A673 (cell line): Measurements from ENCODE around the gene TMEM178B. TPM values are rescaled to one million over a fixed set of nuclear protein-coding genes. Genes with fewer than 3 reads are reported as not detected.

Experiments used
- BruUV-seq: library from RNA; stranded (reverse); fragments of 400-500 nt; replicated peaks from 2 replicates; lab custom pipeline; 2021; lab: Mats Ljungman, UMichigan
- CTCF ChIA-PET: fragments of 300-600 bp; sonication (Branson Sonifier 250); formaldehyde crosslinking; loops from one replicate; lab custom pipeline; 2022; ENCODE audit warnings: antibody characterized with exemption; lab: Charles Lee
- POLR2A ChIA-PET: fragments of 300-600 bp; sonication (Branson Sonifier 250); formaldehyde crosslinking; loops from one replicate; lab custom pipeline; 2022; ENCODE audit warnings: antibody characterized with exemption; ENCODE audit not compliant: low non-redundant PET; lab: Charles Lee
- DNase-seq: peaks from one replicate; pipeline ENCODE4 v3.0.0-alpha.2; 2015; ENCODE audit warnings: low spot score
- H3K27ac ChIP-seq: fragments of 200-600 bp; sonication (generic); 2 replicates; pipeline ENCODE4 v1.5.1; 2016; ENCODE audit warnings: mixed run types, low read depth, mild to moderate bottlenecking, mixed read lengths, antibody characterized with exemption, low read length; ENCODE audit not compliant: poor library complexity, severe bottlenecking
- H3K27me3 ChIP-seq: fragments of 200-600 bp; sonication (generic); replicated peaks from 2 replicates; pipeline ENCODE4 v1.6.1; 2017; ENCODE audit warnings: mixed run types, low read depth, mild to moderate bottlenecking, mixed read lengths, antibody characterized with exemption, low read length; ENCODE audit not compliant: insufficient read depth, poor library complexity
- H3K36me3 ChIP-seq: fragments of 200-600 bp; sonication (generic); 2 replicates; pipeline ENCODE4 v1.6.1; 2016; ENCODE audit warnings: mixed run types, mild to moderate bottlenecking, mixed read lengths, antibody characterized with exemption, low read length; ENCODE audit not compliant: insufficient read depth, poor library complexity, severe bottlenecking
- H3K4me1 ChIP-seq: fragments of 200-600 bp; sonication (generic); 2 replicates; pipeline ENCODE4 v1.6.1; 2017; ENCODE audit warnings: mixed run types, mild to moderate bottlenecking, mixed read lengths, antibody characterized with exemption, low read length; ENCODE audit not compliant: insufficient read depth, poor library complexity, severe bottlenecking
- H3K4me3 ChIP-seq: fragments of 200-600 bp; sonication (generic); 2 replicates; pipeline ENCODE4 v1.5.1; 2016; ENCODE audit warnings: low read depth, mixed run types, mild to moderate bottlenecking, mixed read lengths, low read length; ENCODE audit not compliant: poor library complexity, severe bottlenecking
- H3K9me3 ChIP-seq: fragments of 200-600 bp; sonication (generic); 2 replicates; pipeline ENCODE4 v1.6.1; 2016; ENCODE audit warnings: mixed run types, low read depth, mild to moderate bottlenecking, mixed read lengths, antibody characterized with exemption, low read length; ENCODE audit not compliant: poor library complexity, severe bottlenecking
- CTCF ChIP-seq: fragments of 300-800, 200-600 bp; sonication (generic); conservative IDR thresholded peaks from 2 replicates; pipeline ENCODE4 v1.5.1; 2017; ENCODE audit warnings: low read depth, mild to moderate bottlenecking, antibody characterized with exemption, low read length, moderate library complexity, mixed read lengths
- EZH2 ChIP-seq: fragments of 200-600 bp; sonication (generic); IDR thresholded peaks from 2 replicates; pipeline ENCODE4 v1.6.1; 2017; ENCODE audit warnings: borderline replicate concordance, low read depth, mild to moderate bottlenecking, mixed read lengths, antibody characterized with exemption, low read length; ENCODE audit not compliant: poor library complexity, severe bottlenecking
- intact Hi-C: fragments of 100-400 bp; cut with micrococcal nuclease; formaldehyde crosslinking; loops from one replicate; pipeline ENCODE4 v1.10.0; 2022; ENCODE audit not compliant: unreplicated experiment
- total RNA-seq: library from RNA; stranded (reverse); gene quantifications from 2 replicates; pipeline ENCODE4 v1.2.3, GENCODE V29; 2021

Gene TMEM178B
- total RNA-seq, 1 experiment from 2014 or later: 2.8 TPM

GRCh38 chr7:141102436-141102835 is 28.6 kb downstream of the TMEM178B start:
- Histone ChIP-seq H3K27me3 (no peaks in the 10 kb centered on the region), H3K4me1 (no peaks in the 10 kb centered on the region), H3K9me3 (no peaks in the 10 kb centered on the region), H3K27ac (no peak overlapping the region), H3K4me3 (no peak overlapping the region), H3K36me3 (no peaks in the 10 kb centered on the region)
- no peak for DNase-seq
- intact Hi-C loops: no loop called here
- no peak for TF ChIP-seq CTCF
- TF ChIP-seq EZH2: no peak
- no TSS peak for BruUV-seq
- ChIA-PET CTCF (no interaction called here), POLR2A (no interaction called here)

GRCh38 chr7:141103847-141104429 is 30.1 kb downstream of the TMEM178B start:
- Histone ChIP-seq H3K27me3 (no peaks in the 10 kb centered on the region), H3K4me3 (no peak overlapping the region), H3K27ac (no peak overlapping the region), H3K9me3 (no peaks in the 10 kb centered on the region), H3K4me1 (no peaks in the 10 kb centered on the region), H3K36me3 (no peaks in the 10 kb centered on the region)
- POLR2A ChIA-PET: interaction anchor here (0.6 kb wide), 1 partner anchor 662 kb away, joined by 14 read pairs; no protein-coding TSS in a partner anchor
- CTCF ChIA-PET: no interaction called here
- DNase-seq: no peak
- BruUV-seq: no TSS peak
- intact Hi-C loops: no loop called here
- TF ChIP-seq CTCF (no peak), EZH2 (no peak)

- no peaks in the 10 kb centered on the region for H3K27me3 ChIP-seq
- ChIA-PET POLR2A (no interaction called here), CTCF (no interaction called here)
- H3K4me1 ChIP-seq: no peaks in the 10 kb centered on the region
- intact Hi-C loops: no loop called here
- H3K36me3 ChIP-seq: no peaks in the 10 kb centered on the region
- no peak overlapping the region for H3K4me3 ChIP-seq
- no peaks in the 10 kb centered on the region for H3K9me3 ChIP-seq
- BruUV-seq: no TSS peak
- no peak for DNase-seq
- no peak overlapping the region for H3K27ac ChIP-seq
- TF ChIP-seq EZH2 (no peak), CTCF (no peak)
Measured at GRCh38 chr7:141113131-141113530, 39.3 kb downstream of the TMEM178B start.
